Esophagus squamous epithelium (tissue), 4 donors: Measurements from ENCODE around the gene RALB.

ENCODE experiments used
- CTCF ChIP-seq, 6 experiments: fragments of 450-650 bp in 4 of 6; fragments of 200-600 bp in 2 of 6; sonication (generic) in 2 of 6; IDR thresholded peaks; one replicate each; pipeline ENCODE4 v1.5.1; 2016 to 2019; ENCODE audit warnings: antibody characterized with exemption in 6 of 6, mild to moderate bottlenecking in 4 of 6, moderate library complexity in 4 of 6
- POLR2A ChIP-seq, 4 donors: fragments of 450-650 bp; IDR thresholded peaks; one replicate each; pipeline ENCODE4 v1.6.1; 2017; ENCODE audit warnings: antibody characterized with exemption in 4 of 4, mild to moderate bottlenecking in 4 of 4, moderate library complexity in 3 of 4

GRCh38 chr2:120272763-120273481, 20.3 kb downstream of the RALB start:
- TF ChIP-seq POLR2A (IDR thresholded peaks at IDR 0.05) (no peak), CTCF (IDR thresholded peaks at IDR 0.05) (no peak)
